OCI-LY1 (cell line): Measurements from ENCODE around the gene TEKT2.

Source experiments
- H2AFZ ChIP-seq: fragments of 200-600 bp; sonication (generic), shearing (Covaris generic); 2 replicates; pipeline ENCODE4 v1.6.0; 2014; ENCODE audit warnings: antibody characterized with exemption, mild to moderate bottlenecking, low read length
- H3F3A ChIP-seq: fragments of 200-600 bp; sonication (generic), shearing (Covaris generic); 2 replicates; pipeline ENCODE4 v1.6.0; 2014; ENCODE audit warnings: mild to moderate bottlenecking, antibody characterized with exemption, low read length, moderate library complexity; ENCODE audit not compliant: insufficient read depth
- H3K27ac ChIP-seq: fragments of 200-600 bp; sonication (generic); 2 replicates; pipeline ENCODE4 v1.5.1; 2014; ENCODE audit warnings: low read length, mixed run types, mild to moderate bottlenecking, low read depth; ENCODE audit not compliant: poor library complexity, severe bottlenecking
- H3K27me3 ChIP-seq: fragments of 200-600 bp; sonication (generic); 2 replicates; pipeline ENCODE4 v1.6.0; 2014; ENCODE audit warnings: antibody characterized with exemption, mild to moderate bottlenecking, low read length, moderate library complexity; ENCODE audit not compliant: insufficient read depth
- H3K36me3 ChIP-seq: fragments of 200-600 bp; sonication (generic); 2 replicates; pipeline ENCODE4 v1.6.1; 2014; ENCODE audit warnings: mild to moderate bottlenecking, antibody characterized with exemption, low read length, moderate library complexity, mixed read lengths; ENCODE audit not compliant: insufficient read depth
- H3K4me1 ChIP-seq: fragments of 200-600 bp; sonication (generic); 2 replicates; pipeline ENCODE4 v1.5.1; 2014; ENCODE audit warnings: mild to moderate bottlenecking, low read length, moderate library complexity; ENCODE audit not compliant: insufficient read depth, severe bottlenecking
- H3K4me2 ChIP-seq: fragments of 200-600 bp; sonication (generic), shearing (Covaris generic); 2 replicates; pipeline ENCODE4 v1.6.1; 2014; ENCODE audit warnings: low read length
- H3K4me3 ChIP-seq: fragments of 200-600 bp; sonication (generic); 2 replicates; pipeline ENCODE4 v1.5.1; 2014; ENCODE audit warnings: low read length, low read depth, mild to moderate bottlenecking, mixed read lengths; ENCODE audit not compliant: poor library complexity, severe bottlenecking
- H3K79me2 ChIP-seq: fragments of 200-600 bp; shearing (Covaris generic); 2 replicates; pipeline ENCODE4 v1.6.1; 2016; ENCODE audit warnings: mixed run types, low read length, mixed read lengths; ENCODE audit not compliant: insufficient read depth
- H3K9ac ChIP-seq: fragments of 200-600 bp; sonication (generic), shearing (Covaris generic); 2 replicates; pipeline ENCODE4 v1.6.1; 2014; ENCODE audit warnings: mild to moderate bottlenecking, low read length, mixed read lengths
- H3K9me2 ChIP-seq: fragments of 200-600 bp; sonication (generic), shearing (Covaris generic); 2 replicates; pipeline ENCODE4 v1.6.1; 2014; ENCODE audit warnings: low read depth, mild to moderate bottlenecking, low read length, mixed read lengths
- H3K9me3 ChIP-seq: fragments of 200-600 bp; shearing (Covaris generic); 2 replicates; pipeline ENCODE4 v1.6.1; 2014; ENCODE audit warnings: low read length, mixed read lengths
- H4K20me1 ChIP-seq: fragments of 200-600 bp; sonication (generic), shearing (Covaris generic); 2 replicates; pipeline ENCODE4 v1.6.0; 2016; ENCODE audit warnings: mild to moderate bottlenecking, low read length; ENCODE audit not compliant: insufficient read depth
- CTCF ChIP-seq: fragments of 200-600 bp; sonication (generic), shearing (Covaris generic); IDR thresholded peaks from 2 replicates; pipeline ENCODE4 v1.5.1; 2017; ENCODE audit warnings: mild to moderate bottlenecking, antibody characterized with exemption, low read length, moderate library complexity, mixed read lengths
- EZH2 ChIP-seq: fragments of 200-600 bp; sonication (generic), shearing (Covaris generic); IDR thresholded peaks from 2 replicates; pipeline ENCODE4 v1.8.0; 2017; ENCODE audit warnings: borderline replicate concordance, mixed run types, mild to moderate bottlenecking, antibody characterized with exemption, low read length, moderate library complexity, mixed read lengths

TEKT2 gene

GRCh38 chr1:36093226-36093625 is 9.3 kb downstream of the TEKT2 start:
- peaks cover 14% of the 10 kb centered on the region for H3K4me1 ChIP-seq
- H3K36me3 ChIP-seq = peaks cover 56% of the 10 kb centered on the region
- no peak for TF ChIP-seq CTCF
- TF ChIP-seq EZH2 = no peak
- no peak overlapping the region for H3K27ac ChIP-seq
- H3K9ac ChIP-seq = no peak overlapping the region
- H3K27me3 ChIP-seq = no peaks in the 10 kb centered on the region
- H3K9me2 ChIP-seq = no peaks in the 10 kb centered on the region
- no peak overlapping the region for H3K4me2 ChIP-seq
- H2AFZ ChIP-seq = no peak overlapping the region
- no peaks in the 10 kb centered on the region for H3F3A ChIP-seq
- H3K79me2 ChIP-seq = no peaks in the 10 kb centered on the region
- H4K20me1 ChIP-seq = no peaks in the 10 kb centered on the region
- H3K9me3 ChIP-seq = no peaks in the 10 kb centered on the region
- no peak overlapping the region for H3K4me3 ChIP-seq

DNA sequence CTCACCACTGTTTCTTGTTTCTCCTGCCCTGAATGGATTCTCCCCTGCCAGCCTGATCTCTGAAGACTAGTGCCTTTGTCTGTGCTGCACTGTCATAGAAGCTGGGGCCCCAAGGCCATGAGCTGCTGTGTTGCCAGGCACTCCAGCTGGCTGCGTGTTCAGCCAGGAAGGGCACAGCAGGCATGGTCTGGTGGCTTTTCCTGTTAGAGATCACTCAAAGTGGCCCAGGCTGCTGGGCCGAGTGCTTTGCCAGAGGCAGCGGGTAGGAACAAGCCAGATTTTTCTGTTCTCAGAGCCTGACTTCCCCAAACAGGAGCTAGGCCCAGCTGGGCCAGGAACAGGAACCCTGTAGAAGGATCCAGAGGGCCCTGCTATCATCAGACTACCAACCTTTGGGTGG is 10.0 kb downstream of the TEKT2 start:
- Histone ChIP-seq H3K79me2 (no peaks in the 10 kb centered on the region), H3F3A (no peaks in the 10 kb centered on the region), H3K9me2 (no peaks in the 10 kb centered on the region), H2AFZ (no peak overlapping the region), H4K20me1 (no peaks in the 10 kb centered on the region), H3K9me3 (no peaks in the 10 kb centered on the region), H3K27ac (no peak overlapping the region), H3K4me3 (no peak overlapping the region), H3K36me3 (peaks cover 56% of the 10 kb centered on the region), H3K4me2 (no peak overlapping the region), H3K27me3 (no peaks in the 10 kb centered on the region), H3K4me1 (peaks cover 11% of the 10 kb centered on the region), H3K9ac (no peak overlapping the region)
- TF ChIP-seq EZH2 (no peak), CTCF (no peak)

DNA sequence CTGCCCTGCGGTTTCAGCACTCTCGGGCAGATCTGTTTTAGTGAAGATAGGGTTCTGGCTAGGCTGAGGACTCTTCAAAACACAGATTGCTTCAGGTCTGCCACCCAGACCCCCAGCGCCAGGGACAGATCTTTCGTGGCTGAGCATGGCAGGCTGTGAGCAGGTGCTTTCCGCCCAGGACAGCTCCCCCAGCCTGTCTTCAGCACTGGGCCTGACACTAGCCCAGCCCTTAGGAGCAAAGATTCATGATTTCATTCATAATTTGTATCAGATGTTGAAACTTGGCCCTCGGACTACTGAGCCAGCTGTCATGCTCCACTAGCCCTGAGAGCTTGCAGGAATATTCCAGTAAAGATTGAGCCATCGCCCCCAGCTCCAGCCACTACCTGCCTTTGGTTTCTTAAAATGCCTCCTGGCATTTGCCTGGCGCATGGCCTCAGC is 10.7 kb downstream of the TEKT2 start:
- no peaks in the 10 kb centered on the region for H3K79me2 ChIP-seq
- peaks cover 8% of the 10 kb centered on the region for H3K4me1 ChIP-seq
- no peaks in the 10 kb centered on the region for H4K20me1 ChIP-seq
- no peak overlapping the region for H3K4me3 ChIP-seq
- TF ChIP-seq EZH2 (no peak), CTCF (no peak)
- no peaks in the 10 kb centered on the region for H3F3A ChIP-seq
- H3K27me3 ChIP-seq = no peaks in the 10 kb centered on the region
- peaks cover 56% of the 10 kb centered on the region for H3K36me3 ChIP-seq
- H3K4me2 ChIP-seq = no peak overlapping the region
- H3K9me3 ChIP-seq = no peaks in the 10 kb centered on the region
- no peak overlapping the region for H2AFZ ChIP-seq
- no peak overlapping the region for H3K9ac ChIP-seq
- no peaks in the 10 kb centered on the region for H3K9me2 ChIP-seq
- no peak overlapping the region for H3K27ac ChIP-seq
